ENCODE measurements around the gene MAP2K1.
"Not testable (repeated sequence)": the region's sequence is repeated elsewhere in the genome, so short reads cannot be mapped to it uniquely, and the experiment has no call there.

Gene MAP2K1

GRCh38 chr15:66425837-66426236 lies 39.1 kb downstream of the MAP2K1 start:
- DNase-seq, result no peak

GRCh38 chr15:66429117-66429516 lies 42.4 kb downstream of the MAP2K1 start:
- peak; percentile 84 to 93 (median 87) for DNase-seq

- peak in 2 of 3 donors; percentile 52 to 55 for DNase-seq
Measured at GRCh38 chr15:66429546-66429945, 42.8 kb downstream of the MAP2K1 start.

GRCh38 chr15:66430627-66431255 lies 44.0 kb downstream of the MAP2K1 start:
- DNase-seq, result no peak

- DNase-seq, result peak; percentile 39 to 47 (median 46)
Measured at GRCh38 chr15:66433726-66434125, 47.0 kb downstream of the MAP2K1 start.

- no peak for DNase-seq
Measured at GRCh38 chr15:66440501-66440900, 53.8 kb downstream of the MAP2K1 start.

- no peak for DNase-seq
Measured at GRCh38 chr15:66452420-66452819, 65.7 kb downstream of the MAP2K1 start.

- peak; percentile 33 to 48 (median 47) for DNase-seq
Measured at GRCh38 chr15:66452971-66453580, 66.4 kb downstream of the MAP2K1 start.

- DNase-seq, result peak; percentile 60 to 83 (median 83)
Measured at GRCh38 chr15:66454143-66454542, 67.4 kb downstream of the MAP2K1 start.

GRCh38 chr15:66456211-66456610 lies 69.5 kb downstream of the MAP2K1 start:
- no peak for DNase-seq

GRCh38 chr15:66459818-66460615 lies 73.3 kb downstream of the MAP2K1 start:
- DNase-seq, result no peak

GRCh38 chr15:66461294-66461693 lies 74.6 kb downstream of the MAP2K1 start:
- not testable (repeated sequence) for DNase-seq

GRCh38 chr15:66461917-66462316 lies 75.2 kb downstream of the MAP2K1 start:
- no peak for DNase-seq

- DNase-seq, result no peak
Measured at GRCh38 chr15:66462627-66463026, 75.9 kb downstream of the MAP2K1 start.

GRCh38 chr15:66465294-66465693 lies 78.6 kb downstream of the MAP2K1 start:
- not testable (repeated sequence) for DNase-seq

GRCh38 chr15:66467162-66468040 lies 80.7 kb downstream of the MAP2K1 start:
- not testable (repeated sequence) for DNase-seq

GRCh38 chr15:66470825-66471224 lies 84.1 kb downstream of the MAP2K1 start:
- DNase-seq, result not testable (repeated sequence)

- no peak for DNase-seq
Measured at GRCh38 chr15:66472176-66472999, 85.7 kb downstream of the MAP2K1 start.

GRCh38 chr15:66474135-66474534 lies 87.4 kb downstream of the MAP2K1 start:
- DNase-seq, result no peak

GRCh38 chr15:66474963-66475362 lies 88.3 kb downstream of the MAP2K1 start:
- DNase-seq, result no peak

- peak in 1 of 3 donors; percentile 67 for DNase-seq
Measured at GRCh38 chr15:66476535-66476934, 89.8 kb downstream of the MAP2K1 start.

- no peak for DNase-seq
Measured at GRCh38 chr15:66477011-66477410, 90.3 kb downstream of the MAP2K1 start.
